ENCODE data around the gene RHOBTB1.
A peak's percentile ranks its signal among the peaks of the same experiment; 100 is the strongest.
"Not testable (repeated sequence)": the region's sequence is repeated elsewhere in the genome, so short reads cannot be mapped to it uniquely, and the experiment has no call there.

RHOBTB1 gene, protein sequence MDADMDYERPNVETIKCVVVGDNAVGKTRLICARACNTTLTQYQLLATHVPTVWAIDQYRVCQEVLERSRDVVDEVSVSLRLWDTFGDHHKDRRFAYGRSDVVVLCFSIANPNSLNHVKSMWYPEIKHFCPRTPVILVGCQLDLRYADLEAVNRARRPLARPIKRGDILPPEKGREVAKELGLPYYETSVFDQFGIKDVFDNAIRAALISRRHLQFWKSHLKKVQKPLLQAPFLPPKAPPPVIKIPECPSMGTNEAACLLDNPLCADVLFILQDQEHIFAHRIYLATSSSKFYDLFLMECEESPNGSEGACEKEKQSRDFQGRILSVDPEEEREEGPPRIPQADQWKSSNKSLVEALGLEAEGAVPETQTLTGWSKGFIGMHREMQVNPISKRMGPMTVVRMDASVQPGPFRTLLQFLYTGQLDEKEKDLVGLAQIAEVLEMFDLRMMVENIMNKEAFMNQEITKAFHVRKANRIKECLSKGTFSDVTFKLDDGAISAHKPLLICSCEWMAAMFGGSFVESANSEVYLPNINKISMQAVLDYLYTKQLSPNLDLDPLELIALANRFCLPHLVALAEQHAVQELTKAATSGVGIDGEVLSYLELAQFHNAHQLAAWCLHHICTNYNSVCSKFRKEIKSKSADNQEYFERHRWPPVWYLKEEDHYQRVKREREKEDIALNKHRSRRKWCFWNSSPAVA

DNA sequence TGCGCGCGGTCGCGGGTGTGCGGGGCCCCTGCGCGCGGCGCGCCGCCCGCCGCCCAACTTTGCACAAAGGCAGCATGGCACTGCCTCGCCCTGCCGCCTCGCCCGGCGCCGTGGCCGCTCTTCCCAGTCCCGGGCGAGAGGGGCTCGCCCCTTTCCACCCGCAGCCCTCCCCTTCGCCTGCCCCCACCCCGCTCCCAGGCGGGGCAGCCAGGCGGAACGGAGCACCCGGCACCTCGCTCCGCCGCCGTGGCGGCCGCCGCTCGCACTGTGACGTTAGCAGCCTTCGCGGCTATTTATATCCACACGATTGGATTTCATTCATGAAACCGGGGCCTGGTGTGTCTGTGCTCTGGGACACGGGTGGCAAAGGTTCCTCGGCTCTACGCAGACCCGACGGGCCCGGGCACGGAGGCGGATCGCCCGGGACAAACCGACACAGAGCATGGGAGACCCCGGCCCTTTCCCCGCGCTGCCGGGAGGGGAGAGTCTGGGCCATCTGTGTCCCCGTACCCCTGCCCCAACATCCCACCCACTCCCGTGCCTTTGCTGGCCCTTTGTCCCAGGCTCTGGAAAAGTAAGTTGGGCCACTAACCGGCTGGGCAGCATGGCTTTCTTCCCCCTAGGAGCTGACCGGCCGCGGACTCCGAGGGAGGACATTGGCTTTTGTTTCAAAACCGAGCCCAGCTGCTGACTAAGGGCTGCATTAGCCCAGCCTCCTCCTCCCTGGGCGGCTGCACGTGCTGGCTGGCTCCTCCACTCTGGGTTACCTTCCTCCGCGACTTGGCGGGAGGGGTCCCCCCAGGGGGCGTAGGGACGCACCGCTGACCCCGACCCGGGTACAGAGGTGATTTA is at the start of gene RHOBTB1:
TSS of gene RHOBTB1 (minus strand) at position 128 of the 852 bp plus-strand sequence. CDS start 32,643 bp downstream, outside the sequence.
- DNase-seq (ENCODE audit: low spot score) = peak; percentile 12

DNA sequence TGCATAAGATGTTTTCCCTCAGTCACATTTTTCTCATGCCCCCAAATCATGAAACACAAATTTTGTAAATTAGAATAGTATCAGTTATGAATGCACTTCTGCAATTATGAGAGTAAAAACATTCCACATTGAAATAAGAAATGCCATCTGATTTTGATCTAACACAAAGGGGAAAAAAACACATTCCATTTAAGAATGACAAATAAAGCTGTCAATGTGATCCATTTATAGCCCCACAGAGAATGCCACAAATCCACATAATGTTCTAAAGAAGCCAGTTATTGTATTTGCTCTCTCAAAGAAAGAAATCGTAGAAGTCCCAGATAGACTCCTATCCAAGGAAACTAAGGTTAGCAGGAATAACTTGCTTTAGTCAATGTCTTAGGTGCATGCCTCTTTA is 48.7 kb upstream of the RHOBTB1 start:
- no peak for DNase-seq (ENCODE audit: low spot score)

DNA sequence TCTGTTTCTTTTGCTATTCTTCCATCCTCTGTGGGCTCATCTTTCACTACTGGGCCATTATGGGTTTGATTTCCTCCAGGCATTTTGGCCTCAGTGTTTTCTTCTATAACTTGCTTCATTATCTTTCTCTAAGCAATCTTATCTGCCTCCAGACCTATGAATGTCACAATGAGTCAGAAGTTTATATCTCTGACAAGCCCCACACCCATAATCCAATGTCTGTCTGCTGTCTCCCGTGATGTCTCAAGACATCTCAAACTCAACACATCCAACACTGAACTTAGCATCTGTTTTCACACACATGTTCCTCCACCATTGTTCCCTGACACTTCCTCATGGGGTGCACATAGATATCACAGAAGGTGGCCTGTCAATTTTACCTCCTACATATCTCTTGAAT is 46.7 kb upstream of the RHOBTB1 start:
- DNase-seq (ENCODE audit: low spot score) = no peak

DNA sequence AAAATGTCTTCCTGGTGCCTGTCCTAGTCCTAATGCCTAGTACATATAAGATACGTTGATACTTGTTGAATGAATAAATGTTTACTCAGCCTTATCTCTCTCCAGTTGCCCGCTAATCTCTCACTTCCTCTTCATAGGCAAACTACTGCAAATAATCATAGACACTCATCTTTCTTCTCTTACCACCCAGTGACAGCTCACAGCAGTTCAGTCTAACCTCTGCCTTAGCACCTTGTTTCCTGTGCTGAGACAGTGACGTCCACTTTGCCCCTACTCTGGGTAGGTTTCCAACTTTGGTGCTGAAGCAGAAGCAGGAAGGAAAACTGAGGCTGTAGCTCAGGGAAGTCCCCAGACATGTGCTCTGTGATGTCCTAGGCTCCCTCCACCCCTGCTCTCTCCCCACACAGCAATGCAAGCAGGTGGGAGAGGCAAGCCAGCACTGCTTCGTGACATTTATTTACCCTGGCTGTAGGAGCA is 45.5 kb upstream of the RHOBTB1 start:
- DNase-seq (ENCODE audit: low spot score) = no peak

DNA sequence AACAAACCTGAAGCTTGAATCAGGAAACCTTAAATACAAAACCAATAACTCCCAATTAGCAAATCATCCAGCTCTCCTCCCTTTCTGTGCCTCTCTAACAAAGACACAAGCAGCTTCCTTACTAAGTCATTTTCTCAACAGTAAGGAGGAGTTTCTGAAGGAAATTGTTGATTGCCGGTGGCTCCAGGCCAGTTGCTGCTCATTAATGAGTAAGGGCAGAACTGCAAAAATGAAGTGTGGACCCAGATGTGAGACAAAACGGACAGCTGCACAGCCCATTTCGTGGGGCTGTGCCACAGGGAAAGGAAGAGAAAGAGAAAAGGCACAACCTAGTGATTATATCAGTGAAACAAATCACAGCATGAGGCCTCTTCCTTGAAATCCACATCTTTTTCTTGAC is 42.8 kb upstream of the RHOBTB1 start:
- no peak for DNase-seq (ENCODE audit: low spot score)

DNA sequence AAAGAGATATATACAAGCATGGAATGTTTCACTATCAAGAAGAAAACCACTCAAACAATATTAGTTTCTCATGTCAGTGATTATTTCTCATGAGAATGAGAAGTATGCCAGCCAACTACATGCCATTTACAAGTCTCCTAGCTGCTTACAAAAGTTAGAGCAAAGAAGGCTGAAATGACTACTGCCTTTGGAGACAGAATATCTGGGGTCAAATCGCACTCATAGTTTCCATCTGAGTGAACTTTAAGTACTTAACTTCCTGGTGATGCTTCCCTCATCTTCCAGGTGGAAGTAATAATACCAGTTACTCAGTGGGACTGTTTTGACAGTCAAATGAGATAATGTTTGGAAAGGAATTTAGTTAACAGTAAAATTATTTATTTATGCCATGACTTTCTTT is 42.0 kb upstream of the RHOBTB1 start:
- no peak for DNase-seq (ENCODE audit: low spot score)

DNA sequence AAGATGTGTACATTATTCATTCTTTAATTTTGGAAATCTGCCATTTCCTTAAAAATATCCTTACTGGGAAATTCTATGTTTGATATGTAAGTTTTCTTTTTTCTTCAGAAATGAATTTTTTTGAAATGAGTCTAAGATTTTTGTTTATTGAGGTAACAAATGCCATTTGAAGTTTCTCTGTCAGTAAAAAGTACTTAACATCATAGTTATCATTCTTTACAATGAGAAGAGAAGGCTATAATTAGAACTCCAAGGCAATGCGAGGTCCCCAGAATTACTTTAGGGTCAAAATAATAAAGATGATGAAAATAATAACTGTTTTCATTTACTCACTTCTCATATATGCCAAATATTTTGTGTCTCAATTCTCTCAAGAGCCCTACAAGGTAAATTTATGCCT is 37.0 kb upstream of the RHOBTB1 start:
- DNase-seq (ENCODE audit: low spot score) = no peak

DNA sequence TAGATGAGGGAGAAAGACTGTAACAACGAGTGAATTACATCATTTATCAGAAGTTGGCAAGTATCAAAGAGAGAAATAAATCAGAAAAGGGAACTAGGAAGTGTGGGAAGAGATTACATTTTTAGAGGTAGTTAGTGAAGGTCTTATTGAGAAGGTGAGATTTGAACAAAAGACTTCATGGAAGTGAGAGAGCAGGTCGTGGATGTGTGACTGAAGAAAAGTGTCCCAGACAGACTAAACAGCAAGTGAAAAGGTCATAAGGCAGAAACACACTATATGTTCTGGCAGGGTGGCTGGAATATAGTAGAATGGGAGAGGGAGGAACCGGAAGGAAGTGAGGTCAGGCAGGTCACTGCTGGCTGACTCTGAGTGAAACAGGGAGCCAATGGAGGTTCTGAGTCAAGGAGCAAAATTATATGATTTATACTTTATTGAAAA is 35.7 kb upstream of the RHOBTB1 start:
- no peak for DNase-seq (ENCODE audit: low spot score)

DNA sequence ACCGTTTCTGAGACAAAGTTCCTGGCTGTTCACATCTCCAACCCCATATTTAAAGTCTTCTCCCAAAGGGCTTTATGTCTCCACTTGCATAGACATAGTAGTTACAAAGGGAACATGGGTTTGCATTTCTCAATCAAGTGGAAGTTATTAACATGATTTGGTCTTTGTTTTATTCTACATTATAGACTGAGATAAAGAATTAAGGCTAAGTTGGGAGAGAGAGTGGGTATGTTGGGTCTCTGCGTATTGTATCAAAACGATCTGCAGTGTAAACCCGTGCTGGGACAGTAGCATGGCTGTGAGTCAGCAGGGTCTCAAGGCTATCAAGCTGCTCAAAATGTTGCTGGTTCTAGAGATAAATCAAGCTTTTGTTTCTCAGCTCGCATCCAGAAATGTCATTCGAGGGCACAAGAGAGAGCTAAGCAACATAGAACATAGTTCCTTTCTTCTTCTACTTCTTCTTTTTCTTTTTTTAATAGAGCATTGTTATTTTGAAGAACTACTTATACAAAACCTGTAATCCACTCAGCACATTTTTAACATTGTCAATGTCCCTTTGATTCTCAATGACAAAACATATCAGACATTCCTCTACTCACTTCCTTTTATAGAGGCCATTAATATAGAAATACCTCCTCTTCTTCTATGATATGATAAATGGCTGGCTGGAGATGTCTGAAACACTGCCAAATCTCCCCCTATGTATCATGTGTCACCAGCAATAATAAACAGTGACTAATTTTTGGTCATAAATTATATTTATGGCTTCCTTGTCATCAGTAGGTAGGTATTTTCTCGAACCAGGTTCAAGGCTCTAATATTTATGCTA is 34.5 kb upstream of the RHOBTB1 start:
- DNase-seq (ENCODE audit: low spot score) = peak; percentile 61

DNA sequence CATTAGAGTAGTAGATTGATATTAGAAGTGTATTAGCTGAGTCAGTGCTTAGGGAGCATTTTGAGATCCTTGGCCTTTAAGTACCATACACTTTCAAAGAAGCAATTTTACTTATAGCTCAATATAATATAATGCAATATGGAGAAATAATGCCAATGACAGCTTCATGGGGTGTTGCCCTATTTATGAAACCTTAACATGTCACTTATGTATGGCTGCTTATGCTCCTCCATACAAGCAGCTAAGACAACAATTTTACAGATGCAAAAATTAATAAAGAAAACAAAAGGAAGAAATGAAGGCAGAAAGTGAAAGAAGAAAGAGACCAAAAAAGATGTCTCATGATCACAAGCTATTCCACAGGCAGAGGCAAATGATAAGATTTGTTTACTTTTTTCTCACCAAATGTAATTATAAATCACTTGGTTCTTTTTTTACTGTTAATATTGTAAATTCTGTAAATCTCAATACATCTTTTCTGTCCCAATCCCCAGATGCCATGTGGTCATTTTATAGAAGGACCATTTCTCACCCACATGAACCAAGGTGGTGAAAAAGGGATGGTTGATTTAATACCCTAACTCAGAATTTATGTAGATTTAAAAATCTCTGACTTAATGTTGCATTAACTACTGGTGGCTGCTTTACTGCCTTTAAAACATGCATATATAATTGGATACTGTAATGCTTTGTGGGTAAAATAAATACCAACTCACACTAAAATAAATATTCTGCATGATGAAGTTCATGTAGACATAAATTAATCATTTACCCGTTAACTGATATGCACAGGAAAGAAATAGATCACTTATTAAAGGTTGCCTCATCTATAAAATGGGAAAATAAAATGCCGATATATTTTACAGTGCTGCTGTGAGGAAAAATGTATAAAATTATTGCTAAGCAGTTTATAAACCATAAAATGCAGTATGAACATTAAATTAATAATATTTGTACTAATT is 33.5 kb upstream of the RHOBTB1 start:
- no peak for DNase-seq (ENCODE audit: low spot score)

DNA sequence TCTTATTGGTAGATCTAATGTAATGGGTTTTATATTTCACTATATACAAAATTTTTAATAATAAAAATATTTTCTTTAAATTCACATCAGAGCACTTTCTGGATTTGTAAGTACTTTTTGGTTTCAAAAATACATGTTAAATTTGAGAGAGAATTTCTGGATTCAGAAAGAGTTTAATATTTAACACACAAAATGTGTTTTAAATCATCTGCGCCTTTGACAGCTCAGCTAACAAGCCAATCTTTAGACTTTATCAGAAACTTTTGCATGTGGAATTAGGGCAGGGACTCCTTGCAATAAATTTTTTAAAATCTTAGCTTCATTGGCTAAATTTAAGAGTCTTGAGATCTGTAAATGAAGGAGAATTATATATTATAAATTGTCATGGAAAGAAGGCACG is 32.7 kb upstream of the RHOBTB1 start:
- no peak for DNase-seq (ENCODE audit: low spot score)

DNA sequence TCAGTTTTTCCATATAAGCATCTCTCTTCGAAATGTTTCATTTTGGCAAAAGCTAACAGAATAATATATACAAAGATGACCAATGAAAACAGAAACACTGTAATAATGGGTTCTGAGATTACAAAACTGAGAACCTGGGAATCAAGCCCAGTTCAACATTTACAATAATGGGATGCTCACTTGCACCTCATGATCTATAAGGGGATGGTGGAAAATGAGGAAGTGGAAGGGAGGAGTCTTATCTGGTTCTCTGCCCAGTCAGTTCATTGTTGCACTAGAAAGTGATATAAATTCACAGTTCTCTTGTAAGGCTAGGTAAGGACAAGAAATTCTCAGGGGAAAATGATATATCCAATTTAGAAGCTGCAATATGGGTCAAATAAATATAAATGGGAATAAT is 31.7 kb upstream of the RHOBTB1 start:
- DNase-seq (ENCODE audit: low spot score) = no peak

DNA sequence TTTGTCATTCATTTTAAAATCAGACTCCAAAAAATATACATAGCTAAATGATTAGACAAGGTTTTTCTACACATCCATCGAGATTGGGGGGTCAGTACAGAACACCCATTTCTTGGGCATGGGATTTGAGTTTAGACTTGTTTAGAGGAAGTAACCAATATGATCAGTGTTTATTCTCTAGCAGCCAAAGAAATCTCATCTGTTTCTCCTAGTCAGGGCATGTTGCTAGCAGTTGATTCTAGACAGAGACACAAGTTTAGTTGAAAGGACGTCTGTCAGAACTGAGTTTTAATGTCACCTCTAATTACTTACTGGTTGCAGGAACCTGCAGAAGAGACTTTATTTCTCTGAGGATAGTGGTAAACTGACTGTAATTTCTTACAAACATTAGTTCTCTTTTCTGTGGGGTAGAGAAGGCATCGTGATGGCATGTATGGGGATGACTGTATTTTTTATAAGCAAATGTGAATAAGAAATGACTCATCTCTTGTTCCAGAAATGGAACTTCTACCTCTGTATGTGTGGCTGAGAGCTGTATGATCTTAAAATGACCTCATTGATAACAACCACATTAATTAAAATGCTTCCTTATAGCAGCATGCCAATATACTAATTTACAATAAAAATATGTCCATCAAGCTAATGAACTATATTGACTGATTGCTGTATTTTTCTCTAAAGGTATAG is 30.6 kb upstream of the RHOBTB1 start:
- DNase-seq (ENCODE audit: low spot score) = peak; percentile 21

DNA sequence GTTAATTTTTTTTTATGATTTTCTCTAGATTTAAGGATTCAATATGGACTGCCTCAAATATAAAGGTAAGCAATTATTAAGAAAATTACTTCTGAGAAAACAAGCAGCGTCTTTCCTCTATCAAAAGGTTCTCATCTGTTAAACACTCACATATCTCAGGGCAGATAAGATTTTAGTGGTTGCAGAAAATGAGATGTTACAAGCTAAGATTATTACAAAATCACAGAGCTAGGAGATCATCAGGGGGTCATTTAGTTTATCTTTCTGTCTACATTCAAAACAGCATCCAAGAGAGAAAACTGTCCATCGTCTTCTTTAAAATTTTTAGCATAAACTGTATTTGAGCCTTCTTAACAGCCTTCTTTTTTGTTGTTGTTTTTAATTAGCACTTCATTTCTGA is 29.1 kb upstream of the RHOBTB1 start:
- DNase-seq (ENCODE audit: low spot score) = no peak

DNA sequence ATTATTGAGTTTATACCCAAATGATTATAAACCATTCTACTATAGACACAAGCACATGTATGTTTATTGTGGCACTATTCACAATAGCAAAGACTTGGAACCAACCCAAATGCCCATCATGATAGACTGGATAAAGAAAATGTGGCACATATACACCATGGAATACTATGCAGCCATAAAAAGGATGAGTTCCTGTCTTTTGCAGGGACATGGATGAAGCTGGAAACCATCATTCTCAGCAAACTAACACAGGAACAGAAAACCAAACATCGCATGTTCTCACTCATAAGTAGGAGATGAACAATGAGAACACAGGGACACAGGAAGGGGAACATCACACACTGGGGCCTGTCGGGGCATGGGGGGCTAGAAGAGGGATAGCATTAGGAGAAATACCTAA is 28.2 kb upstream of the RHOBTB1 start:
- DNase-seq (ENCODE audit: low spot score) = not testable (repeated sequence)

DNA sequence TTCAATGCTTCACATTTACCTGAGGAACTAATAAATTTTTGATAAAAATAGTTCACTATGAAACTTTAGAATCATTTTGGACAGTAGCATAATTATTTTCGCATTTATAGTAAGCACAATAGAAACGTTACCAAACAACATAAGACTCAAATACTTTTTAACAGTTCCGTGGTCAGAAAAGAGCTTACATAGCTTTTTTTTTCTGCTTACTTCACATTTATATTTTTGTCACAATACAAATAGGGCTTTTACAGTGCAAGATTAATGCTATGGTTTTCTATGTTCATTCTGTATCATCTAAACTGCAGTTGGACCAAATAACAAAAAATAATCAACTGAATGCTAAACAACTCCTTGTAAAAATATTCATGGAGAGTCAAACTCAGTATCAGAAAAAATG is 26.5 kb upstream of the RHOBTB1 start:
- DNase-seq (ENCODE audit: low spot score) = no peak

DNA sequence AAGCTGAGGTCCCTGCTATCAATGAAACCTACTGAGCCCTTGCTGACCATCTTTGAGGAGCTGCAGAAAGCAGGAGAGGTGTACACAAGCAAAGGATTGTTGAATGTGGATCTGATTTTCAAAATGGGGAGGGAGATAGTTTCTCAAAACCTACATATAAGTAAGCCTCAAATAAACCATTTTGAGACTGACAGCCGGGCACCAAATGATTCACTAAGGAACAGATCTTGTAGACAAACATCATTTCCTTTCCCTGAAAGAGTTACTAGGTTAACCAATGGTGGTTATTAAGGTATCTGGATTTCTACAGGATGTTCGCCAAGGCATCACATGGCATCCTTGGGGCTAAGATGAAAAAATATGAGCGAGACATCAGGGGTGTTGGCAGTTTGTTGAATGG is 24.5 kb upstream of the RHOBTB1 start:
- no peak for DNase-seq (ENCODE audit: low spot score)

DNA sequence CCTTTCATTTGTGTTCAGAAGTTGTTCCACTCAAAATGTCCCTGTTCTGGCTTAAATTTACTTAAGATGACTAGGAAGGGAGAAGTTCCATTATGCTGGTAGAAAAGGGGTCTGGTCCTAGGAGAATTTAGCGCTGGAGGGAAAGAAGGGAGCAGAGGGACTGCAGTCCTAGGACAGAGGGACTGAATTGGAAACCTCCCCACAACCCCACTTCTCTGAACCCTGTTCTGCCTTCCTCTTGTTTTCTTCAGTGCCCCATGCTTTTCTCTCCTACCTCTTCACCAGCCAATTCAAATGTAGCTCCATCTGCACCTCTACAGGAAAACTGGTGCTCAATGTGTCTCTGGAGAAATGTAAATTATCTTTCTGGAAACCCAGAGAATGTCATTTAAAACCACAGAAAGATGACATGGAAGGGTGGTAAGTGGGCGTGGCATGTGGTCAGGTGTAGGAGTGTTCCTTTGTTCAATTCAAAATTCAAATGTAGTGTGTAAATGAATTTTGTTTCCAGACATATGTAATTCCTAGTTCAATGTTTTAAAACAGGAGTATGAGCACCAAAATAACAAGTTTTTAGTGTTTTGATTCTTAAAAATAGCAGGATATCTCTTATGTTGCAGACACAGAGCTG is 24.0 kb upstream of the RHOBTB1 start:
- DNase-seq (ENCODE audit: low spot score) = no peak

DNA sequence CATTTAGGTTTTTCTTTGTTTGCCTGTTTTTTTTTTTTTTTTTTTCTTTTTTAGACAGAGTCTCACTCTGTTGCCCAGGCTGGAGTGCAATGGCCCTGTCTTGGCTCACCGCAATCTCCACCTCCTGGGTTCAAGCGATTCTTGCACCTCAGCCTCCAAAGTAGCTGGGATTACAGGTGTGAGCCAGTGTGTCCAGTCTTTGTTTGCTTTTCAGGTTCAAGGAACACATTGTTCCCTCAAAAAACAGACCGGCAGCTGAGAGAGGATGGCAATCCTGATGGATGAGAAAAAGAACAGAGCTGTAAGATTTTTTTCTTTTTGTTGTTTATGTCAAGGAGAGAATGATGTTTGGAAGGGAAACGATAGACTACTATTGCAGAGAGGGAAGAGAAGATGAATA is 23.3 kb upstream of the RHOBTB1 start:
- DNase-seq (ENCODE audit: low spot score) = no peak
